GM12878 (cell line): Measurements from ENCODE around the gene CARD9. TPM values are rescaled to one million over a fixed set of nuclear protein-coding genes. Genes with fewer than 3 reads are reported as not detected.

ENCODE experiments used
- ATAC-seq: fragments of 200-7000 bp; cut with Tn5 transposase; 3 replicates; pipeline ENCODE4 v1.9.1; 2020; ENCODE audit warnings: mild to moderate bottlenecking, moderate library complexity
- BruUV-seq: library from RNA; stranded (reverse); fragments of 400-500 nt; replicated peaks from 2 replicates; lab custom pipeline; 2021; lab: Mats Ljungman, UMichigan
- CTCF ChIA-PET: fragments of 300-600 bp; sonication (Branson Sonifier 250); formaldehyde crosslinking; extraction: SDS; loops from one replicate; lab custom pipeline; 2021; ENCODE audit warnings: inconsistent platforms; lab: Yijun Ruan, JAX
- POLR2A ChIA-PET: fragments of 350-600 bp; formaldehyde crosslinking; extraction: SDS; loops from one replicate; lab custom pipeline; 2021; ENCODE audit warnings: inconsistent platforms; lab: Charles Lee
- RAD21 ChIA-PET: fragments of 300-600 bp; sonication (Branson Sonifier 250); formaldehyde crosslinking; loops from one replicate; lab custom pipeline; 2023; ENCODE audit warnings: antibody characterized with exemption; ENCODE audit not compliant: unreplicated experiment; lab: Charles Lee
- SMC1A ChIA-PET: fragments of 300-600 bp; sonication (Branson Sonifier 250); formaldehyde crosslinking; loops from one replicate; lab custom pipeline; 2023; ENCODE audit not compliant: unreplicated experiment, uncharacterized antibody; lab: Charles Lee
- DNase-seq: peaks from one replicate; pipeline ENCODE4 v3.0.0-alpha.2; 2011; ENCODE audit warnings: low read depth, low spot score
- FAIRE-seq: peaks from 3 replicates; lab custom pipeline; 2011; peaks lifted over from hg19 to GRCh38; lab: Jason Lieb, UNC
- H2AFZ ChIP-seq: 2 replicates; pipeline ENCODE4 v1.6.0; 2011; ENCODE audit warnings: low read depth, low read length, control low read depth; ENCODE audit not compliant: control insufficient read depth
- H3K27ac ChIP-seq: 2 replicates; pipeline ENCODE4 v1.5.1; 2011; ENCODE audit warnings: control low read depth; ENCODE audit not compliant: control insufficient read depth, insufficient read depth
- H3K27me3 ChIP-seq, 2 experiments: replicated peaks in 1 of 2; 2 replicates each; pipeline versions ENCODE4 v1.6.0 to v1.6.1; 2011; ENCODE audit warnings: low read length in 1 of 2; ENCODE audit not compliant: control insufficient read depth in 2 of 2, insufficient read depth in 2 of 2
- H3K36me3 ChIP-seq, 2 experiments: 2 replicates each; pipeline ENCODE4 v1.5.1; 2011; ENCODE audit warnings: low read length in 1 of 2; ENCODE audit not compliant: control insufficient read depth in 2 of 2, insufficient read depth in 2 of 2
- H3K4me1 ChIP-seq: 2 replicates; pipeline ENCODE4 v1.6.1; 2011; ENCODE audit warnings: mild to moderate bottlenecking, low read length, moderate library complexity, mixed read lengths; ENCODE audit not compliant: control insufficient read depth, insufficient read depth
- H3K4me2 ChIP-seq: 2 replicates; pipeline ENCODE4 v1.6.0; 2011; ENCODE audit warnings: control low read depth; ENCODE audit not compliant: control insufficient read depth, insufficient read depth
- H3K4me3 ChIP-seq: fragments of 200-600 bp; sonication (generic); 2 replicates; pipeline ENCODE4 v1.5.1; 2016
- H3K79me2 ChIP-seq: 2 replicates; pipeline ENCODE4 v1.6.0; 2011; ENCODE audit warnings: low read length; ENCODE audit not compliant: control insufficient read depth, insufficient read depth
- H3K9ac ChIP-seq: 2 replicates; pipeline ENCODE4 v1.8.0; 2011; ENCODE audit warnings: low read length, control low read depth, mixed read lengths; ENCODE audit not compliant: control insufficient read depth, insufficient read depth
- H3K9me3 ChIP-seq: replicated peaks from 3 replicates; pipeline ENCODE4 v1.5.1; 2011; ENCODE audit warnings: mild to moderate bottlenecking, low read length; ENCODE audit not compliant: control insufficient read depth, insufficient read depth
- H4K20me1 ChIP-seq: 2 replicates; pipeline ENCODE4 v1.6.0; 2011; ENCODE audit not compliant: control insufficient read depth, insufficient read depth
- CTCF ChIP-seq, 3 experiments: IDR thresholded peaks in 2 of 3; conservative IDR thresholded peaks in 1 of 3; 2 replicates each; pipeline ENCODE4 v1.5.1; 2011; ENCODE audit warnings: low read depth in 3 of 3, low read length in 3 of 3, mild to moderate bottlenecking in 3 of 3, control low read depth in 2 of 3, moderate library complexity in 2 of 3, inconsistent platforms in 1 of 3, mixed read lengths in 1 of 3; ENCODE audit not compliant: control insufficient read depth in 2 of 3, insufficient read depth in 1 of 3; ENCODE audit errors: extremely low read depth in 1 of 3
- EED ChIP-seq: sonication (generic); IDR thresholded peaks from 2 replicates; pipeline ENCODE4 v1.6.1; 2016; ENCODE audit warnings: antibody characterized with exemption, low read depth
- MYB ChIP-seq: fragments of 150-350 bp; IDR thresholded peaks from 2 replicates; pipeline ENCODE4 v1.6.1; 2014; ENCODE audit warnings: mild to moderate bottlenecking, low read depth, low read length, borderline replicate concordance
- NFYB ChIP-seq: IDR thresholded peaks from 2 replicates; pipeline ENCODE4 v1.6.1; 2011; ENCODE audit warnings: low read depth, mild to moderate bottlenecking, low read length, improper control_type of control experiment, moderate library complexity; ENCODE audit not compliant: insufficient read depth
- SKIL ChIP-seq: fragments of 450-650 bp; IDR thresholded peaks from 2 replicates; pipeline ENCODE4 v1.6.1; 2017; ENCODE audit warnings: mild to moderate bottlenecking, low read depth, inconsistent platforms; ENCODE audit not compliant: poor library complexity, severe bottlenecking
- ZBTB4 ChIP-seq: fragments of 450-650 bp; formaldehyde crosslinking; IDR thresholded peaks from 2 replicates; pipeline ENCODE4 v1.4.0; 2022; ENCODE audit warnings: mild to moderate bottlenecking, moderate library complexity
- ZNF592 ChIP-seq: fragments of 450-650 bp; IDR thresholded peaks from 2 replicates; pipeline ENCODE4 v1.6.1; 2017; ENCODE audit warnings: mild to moderate bottlenecking, moderate library complexity
- WGBS: methylation state at CpG from one replicate; pipeline ENCODE4 v1.1.6; 2016; ENCODE audit warnings: low lambda C conversion rate; ENCODE audit not compliant: insufficient replicate concordance, insufficient coverage; ENCODE audit errors: missing lambda C conversion rate; 5-methylcytosine and 5-hydroxymethylcytosine counted together
- in situ Hi-C: fragments of 300-500 bp; cut with MboI; formaldehyde crosslinking; loops from 9 replicates; pipeline ENCODE4 v1.14.3; 2018; ENCODE audit warnings: mixed read lengths
- intact Hi-C: fragments of 100-400 bp; cut with micrococcal nuclease; formaldehyde crosslinking; loops from one replicate; pipeline ENCODE4 v1.14.2; 2022; ENCODE audit not compliant: unreplicated experiment
- polyA plus RNA-seq, 11 experiments: library from polyadenylated mRNA; depleted of rRNA in 4 of 11; unstranded in 6 of 11; stranded (reverse) in 5 of 11; fragments of >200 nt; fragmentation: Nextera tagmentation in 4 of 11; fragmentation: Illumina TruSeq in 1 of 11; extraction: Ambion mirVana in 4 of 11; extraction: Trizol in 1 of 11; gene quantifications; 1 replicate in 1 of 11; 2 replicates in 10 of 11; pipeline versions ENCODE4 v1.2.1 to v1.2.3, GENCODE V29; 2011 to 2016; ENCODE audit warnings: inconsistent platforms in 2 of 11, missing spikeins in 2 of 11, low read depth in 1 of 11
- total RNA-seq, 4 experiments: library from RNA; depleted of rRNA in 3 of 4; stranded (reverse); fragments of >200 nt in 3 of 4; fragmentation: Illumina TruSeq in 1 of 4; extraction: Trizol in 1 of 4; gene quantifications; 2 replicates each; pipeline versions ENCODE4 v1.2.1 to v1.2.3, GENCODE V29; 2013 to 2021

The CARD9 gene
- total and polyA plus RNA-seq, 10 of the 15 experiments (the other 5 are each of a cell fraction or from before 2014, with no cell fraction given) = 0.11 to 4.9 (median 1.8) TPM; not detected in 1

- TF ChIP-seq ZNF592 (no peak), MYB (no peak), ZBTB4 (no peak), SKIL (no peak), NFYB (no peak), EED (no peak), CTCF (IDR thresholded peaks at IDR 0.05 in 2 of 3, conservative IDR thresholded peaks at IDR 0.05 in 1 of 3; ENCODE audit: control insufficient read depth in 2 of 3, extremely low read depth in 1 of 3, insufficient read depth in 1 of 3, low read depth in 3 of 3, low read length in 3 of 3) (no peak)
- ATAC-seq (no peak), FAIRE-seq (no peak), DNase-seq (no peak)
- Histone ChIP-seq H3K4me3 (no peak overlapping the region), H3K36me3 (no peaks in the 10 kb centered on the region), H4K20me1 (no peaks in the 10 kb centered on the region), H3K9ac (no peak overlapping the region), H3K9me3 (no peaks in the 10 kb centered on the region), H3K27ac (no peak overlapping the region), H3K4me1 (no peaks in the 10 kb centered on the region), H3K79me2 (no peaks in the 10 kb centered on the region), H2AFZ (no peak overlapping the region), H3K27me3 (no peaks in the 10 kb centered on the region; a peak in 1 of 4 replicates), H3K4me2 (no peak overlapping the region)
- SMC1A ChIA-PET = no interaction called here
- WGBS = 29% methylated on average over 24 of the region's 24 CpGs
- in situ Hi-C loops = no loop called here
- intact Hi-C loops = no loop called here
- BruUV-seq = no TSS peak
- RAD21 ChIA-PET = no interaction called here
- POLR2A ChIA-PET = no interaction called here
- CTCF ChIA-PET = no interaction called here
Measured at GRCh38 chr9:136349546-136349945, 23.9 kb downstream of the CARD9 start.
